Epidermal melanocyte (primary cell): ENCODE data around the gene C9orf152.
"Not testable (repeated sequence)": the region's sequence is repeated elsewhere in the genome, so short reads cannot be mapped to it uniquely, and the experiment has no call there.

Experiments
- DNase-seq: peaks from one replicate; pipeline ENCODE4 v3.0.0; 2011; ENCODE audit warnings: low spot score; ENCODE audit not compliant: insufficient read length

The C9orf152 gene, protein sequence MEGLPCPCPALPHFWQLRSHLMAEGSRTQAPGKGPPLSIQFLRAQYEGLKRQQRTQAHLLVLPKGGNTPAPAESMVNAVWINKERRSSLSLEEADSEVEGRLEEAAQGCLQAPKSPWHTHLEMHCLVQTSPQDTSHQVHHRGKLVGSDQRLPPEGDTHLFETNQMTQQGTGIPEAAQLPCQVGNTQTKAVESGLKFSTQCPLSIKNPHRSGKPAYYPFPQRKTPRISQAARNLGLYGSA

GRCh38 chr9:110208031-110208430 is at the start of gene C9orf152:
Gene C9orf152 (minus strand): TSS chr9:110208159. CDS start chr9:110207579, 580 bp downstream.
- no peak for DNase-seq

GRCh38 chr9:110257097-110257841 is 49.3 kb upstream of the C9orf152 start:
- DNase-seq = no peak

DNA sequence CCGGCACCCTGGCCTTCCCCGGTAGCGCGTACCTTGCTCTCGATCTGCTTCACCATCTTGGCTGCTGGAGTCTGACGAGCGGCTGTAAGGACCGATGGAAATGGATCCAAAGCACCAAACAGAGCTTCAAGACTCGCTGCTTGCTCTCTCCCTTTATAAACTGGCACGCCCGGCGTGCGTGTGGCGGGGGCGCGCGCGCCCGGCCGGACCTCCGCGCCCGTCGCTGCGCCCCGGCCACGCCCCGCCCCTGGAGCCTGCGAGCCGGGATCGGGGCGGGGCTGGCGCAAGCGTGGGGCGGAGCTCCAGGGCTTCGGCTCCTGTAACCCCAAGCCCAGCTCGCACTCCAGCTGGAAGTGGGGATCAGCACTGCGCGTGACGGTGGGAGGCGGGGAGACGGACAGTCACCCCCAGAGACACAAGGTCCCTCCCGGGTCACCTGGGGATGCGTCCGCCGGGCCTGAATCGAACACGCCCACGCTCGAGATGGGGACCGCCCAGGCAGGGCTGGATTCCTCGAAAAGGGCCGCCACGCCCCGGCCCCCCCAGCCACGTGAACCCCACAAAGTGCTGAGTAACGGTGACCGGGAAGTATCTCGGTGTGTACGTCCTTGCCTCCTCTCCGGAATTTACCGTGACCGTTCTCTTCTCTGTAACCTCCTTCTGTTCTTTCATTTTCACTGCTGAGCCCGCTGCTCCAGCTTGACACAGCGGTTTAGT is 48.6 kb upstream of the C9orf152 start, which contains the start of gene TXN:
TXN (minus strand) TSS at position 128 of the 717 bp plus-strand sequence; CDS start at position 56, 72 bp downstream.
- DNase-seq = peak; percentile 40

DNA sequence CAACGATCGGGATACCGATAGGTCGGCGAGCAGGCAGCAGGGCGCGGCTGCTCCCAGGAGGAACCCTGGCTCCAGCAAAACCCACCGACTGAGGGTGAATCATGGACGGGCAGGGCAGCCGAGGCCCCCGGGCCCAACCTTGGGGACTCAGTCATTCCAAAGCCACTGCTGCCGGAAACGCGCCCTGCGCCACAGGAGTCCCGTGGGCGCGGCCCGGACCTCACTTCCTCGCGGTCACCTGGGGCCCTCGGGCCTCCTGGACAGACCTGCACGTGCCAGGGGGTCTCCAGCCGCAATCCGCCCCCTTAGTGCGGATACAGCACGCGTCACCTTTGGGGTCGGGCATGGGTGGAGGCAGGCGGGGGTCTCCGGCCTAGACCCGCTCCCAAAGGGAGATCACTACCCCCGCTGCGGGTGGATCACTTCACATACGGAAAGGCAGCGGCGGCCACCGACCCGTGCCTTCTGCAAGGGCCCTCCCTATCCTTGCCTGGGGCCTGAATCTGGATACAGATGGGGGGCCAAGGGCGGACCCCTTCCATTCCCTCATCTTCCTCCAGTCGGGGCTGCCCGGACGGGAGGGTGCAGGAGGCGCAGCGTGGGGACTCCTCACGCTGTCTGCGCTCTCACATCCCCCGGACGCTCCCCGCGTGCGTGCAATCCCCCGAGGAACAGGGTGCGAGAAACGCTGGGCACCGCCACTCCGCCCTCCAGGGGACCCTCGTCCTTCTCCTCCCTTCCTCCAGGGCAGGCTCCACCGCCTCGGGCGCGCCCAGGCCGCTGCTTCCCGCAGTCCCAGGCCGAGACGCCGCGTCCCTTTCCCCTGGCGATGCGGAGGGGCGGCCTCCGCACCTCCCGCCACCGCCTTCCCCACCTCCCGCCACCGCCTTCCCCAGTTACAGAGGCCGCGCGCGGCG is 47.8 kb upstream of the C9orf152 start:
- no peak for DNase-seq

DNA sequence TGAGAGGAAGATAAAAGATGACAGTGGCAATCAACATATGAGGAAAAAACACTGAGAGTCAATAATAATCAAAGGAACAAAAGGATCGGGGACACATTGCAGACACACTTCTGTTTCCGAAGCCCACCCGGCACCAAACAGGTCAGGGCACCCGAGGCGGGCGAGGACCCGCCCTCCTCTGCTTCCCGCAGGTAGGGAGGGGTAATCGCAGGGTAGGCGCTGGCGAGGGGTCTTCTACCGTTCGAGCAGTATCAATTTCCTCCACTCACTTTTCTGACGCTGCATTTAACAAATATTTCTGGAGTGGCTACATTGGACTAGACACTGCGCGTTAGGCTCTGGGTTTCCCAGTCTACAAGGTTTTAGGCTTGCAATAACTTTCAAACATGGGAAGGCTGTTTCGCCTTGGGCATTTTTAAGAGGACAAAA is 47.1 kb upstream of the C9orf152 start:
- DNase-seq = no peak

GRCh38 chr9:110254500-110254899 is 46.5 kb upstream of the C9orf152 start:
- no peak for DNase-seq

DNA sequence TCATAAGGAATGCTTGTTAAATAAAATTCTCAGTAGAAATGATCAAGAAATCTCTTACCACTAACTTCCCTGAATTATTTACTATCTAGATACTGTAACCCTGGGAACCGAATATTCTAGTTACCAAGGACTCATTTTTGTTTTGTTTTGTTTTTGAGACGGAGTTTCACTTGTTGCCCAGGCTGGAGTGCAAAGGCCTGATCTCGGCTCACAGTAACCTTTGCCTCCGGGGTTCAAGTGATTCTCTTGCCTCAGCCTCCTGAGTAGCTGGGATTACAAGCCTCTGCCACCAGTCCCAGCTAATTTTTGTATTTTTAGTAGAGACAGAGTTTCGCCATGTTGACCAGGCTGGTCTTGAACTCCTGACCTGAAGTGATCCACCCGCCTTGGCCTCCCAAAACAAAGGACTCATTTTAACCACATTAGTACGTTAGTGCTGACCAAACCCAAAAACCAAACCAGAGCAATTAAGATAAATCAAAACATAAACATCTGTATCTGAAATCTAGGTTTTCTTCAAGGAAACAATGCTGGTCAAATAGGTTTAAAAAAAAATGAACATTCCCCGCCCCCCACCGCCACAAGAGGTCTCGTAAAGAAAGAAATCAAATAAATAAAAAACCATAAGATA is 44.7 kb upstream of the C9orf152 start:
- DNase-seq = no peak

DNA sequence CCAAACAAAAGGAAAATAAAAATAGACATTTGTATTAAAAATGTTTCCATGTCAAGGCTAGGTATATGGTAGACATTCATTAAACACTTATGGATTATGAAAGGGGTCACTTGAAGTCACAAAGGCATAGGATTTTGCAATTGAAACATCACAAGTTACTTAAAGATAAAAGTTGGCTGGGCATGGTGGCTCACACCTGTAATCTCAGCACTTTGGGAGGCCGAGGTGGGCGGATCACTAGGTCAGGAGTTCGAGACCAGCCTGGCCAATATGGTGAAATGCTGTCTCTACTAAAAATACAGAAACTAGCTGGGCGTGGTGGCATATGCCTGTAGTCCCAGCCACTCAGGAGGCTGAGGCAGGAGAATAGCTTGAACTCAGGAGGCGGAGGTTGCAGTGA is 43.8 kb upstream of the C9orf152 start:
- DNase-seq = not testable (repeated sequence)

GRCh38 chr9:110251212-110251611 is 43.3 kb upstream of the C9orf152 start:
- DNase-seq = no peak

- no peak for DNase-seq
These were observed 41.6 kb upstream of the C9orf152 start for GRCh38 chr9:110249603-110250002.

DNA sequence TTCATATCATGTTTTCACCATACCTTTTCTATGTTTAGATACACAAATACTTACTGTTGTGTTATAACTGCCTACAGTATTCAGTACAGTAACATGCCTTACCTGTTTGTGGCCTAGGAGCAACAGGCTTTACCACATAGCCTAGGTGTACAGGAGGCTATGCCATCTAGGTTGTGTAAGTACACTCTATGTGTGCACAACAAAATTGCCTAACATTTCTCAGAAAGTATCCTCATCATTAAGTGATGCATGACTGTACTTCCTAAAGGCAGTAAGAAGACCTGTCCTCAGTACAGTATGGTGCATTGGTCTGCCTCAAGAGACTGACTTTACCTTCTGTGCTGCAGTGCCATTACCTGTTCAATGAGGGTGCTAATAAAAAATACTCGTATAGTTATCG is 40.4 kb upstream of the C9orf152 start:
- DNase-seq = no peak

DNA sequence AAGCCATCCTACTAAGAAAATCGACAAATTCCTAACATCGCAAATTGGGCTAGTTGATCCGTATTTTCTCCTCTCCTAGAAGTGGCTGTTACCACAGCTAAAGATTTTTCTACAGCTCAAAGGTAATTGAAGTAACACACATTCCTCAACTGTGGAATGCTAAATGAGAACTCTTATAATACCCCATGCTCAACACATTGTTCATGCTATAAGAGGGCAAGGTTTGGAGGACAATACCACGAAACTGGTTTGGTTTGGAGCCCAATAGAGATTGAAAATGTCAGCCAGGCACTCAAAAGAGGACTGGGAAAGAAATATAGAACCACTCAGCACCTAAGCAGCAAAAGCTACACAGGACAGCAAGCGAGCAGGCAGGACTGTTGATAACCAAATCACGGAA is 38.3 kb upstream of the C9orf152 start:
- DNase-seq = no peak

DNA sequence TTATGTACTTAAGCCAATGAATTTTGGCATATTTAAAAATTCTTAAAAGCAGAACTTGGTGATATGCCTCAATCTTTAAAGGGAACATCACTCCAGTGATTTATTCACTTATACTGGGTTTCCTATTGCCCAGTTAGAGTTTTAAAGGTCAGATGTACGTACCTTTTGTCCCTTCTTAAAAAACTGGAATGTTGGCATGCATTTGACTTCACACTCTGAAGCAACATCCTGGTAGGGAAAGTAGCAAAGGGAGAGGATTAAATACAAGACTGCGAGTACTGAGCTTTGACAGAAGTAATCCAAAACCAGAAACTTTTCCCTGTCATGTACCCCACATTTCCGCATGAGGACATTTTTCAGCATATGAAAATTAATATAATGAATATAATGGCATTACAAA is 36.7 kb upstream of the C9orf152 start:
- DNase-seq = no peak

DNA sequence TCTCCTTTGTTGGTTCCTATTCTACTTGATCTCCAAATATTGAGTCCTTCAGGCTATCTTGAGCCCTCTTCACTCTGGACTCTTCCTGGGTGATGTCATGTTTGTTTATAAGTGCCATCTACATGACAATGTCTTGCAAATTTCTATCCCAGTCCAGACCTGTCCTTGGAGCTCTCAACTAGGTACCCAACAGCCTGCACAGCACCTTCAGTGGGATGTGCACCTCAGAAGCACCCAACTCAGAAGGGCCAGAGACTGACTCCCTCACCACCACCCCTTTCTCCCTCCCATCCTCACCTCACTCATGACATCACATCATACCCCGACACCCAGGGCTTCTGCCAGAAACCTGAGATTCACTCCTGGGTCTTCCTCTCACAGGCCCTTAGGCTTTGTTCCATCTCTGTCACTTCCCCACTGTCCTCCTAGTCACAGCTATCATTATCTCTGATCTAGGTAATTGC is 33.9 kb upstream of the C9orf152 start:
- no peak for DNase-seq

- no peak for DNase-seq
These were observed 33.4 kb upstream of the C9orf152 start for GRCh38 chr9:110241260-110241857.

- DNase-seq = no peak
These were observed 32.2 kb upstream of the C9orf152 start for GRCh38 chr9:110240198-110240597.

- no peak for DNase-seq
These were observed 20.4 kb upstream of the C9orf152 start for GRCh38 chr9:110228321-110228720.

- DNase-seq = no peak
These were observed 16.6 kb upstream of the C9orf152 start for GRCh38 chr9:110224583-110224982.

GRCh38 chr9:110220809-110221208 is 12.8 kb upstream of the C9orf152 start:
- DNase-seq = no peak

- DNase-seq = peak; percentile 37
These were observed 9.7 kb upstream of the C9orf152 start for GRCh38 chr9:110217656-110218099.
